ENCODE data around the gene SLC9A9. TPM values are rescaled to one million over a fixed set of nuclear protein-coding genes. Genes with fewer than 3 reads are reported as not detected.

The SLC9A9 gene
- total and polyA plus RNA-seq, 2 donors (not counting 1 experiment from before 2014, with no cell fraction given) = 14.3 to 74.0 TPM

- no peak for TF ChIP-seq EZH2 (IDR thresholded peaks at IDR 0.05; ENCODE audit: low read length, missing control alignments)
- no peak for TF ChIP-seq CTCF (conservative IDR thresholded peaks at IDR 0.05 in 1 of 2, IDR thresholded peaks at IDR 0.05 in 1 of 2; ENCODE audit: low read depth in 1 of 2, low read length in 2 of 2)
Measured at GRCh38 chr3:143455480-143455879, 392.8 kb downstream of the SLC9A9 start.

GRCh38 chr3:143450632-143451031, 397.6 kb downstream of the SLC9A9 start:
- no peaks in the 10 kb centered on the region for H3K4me1 ChIP-seq (ENCODE audit: control insufficient read depth, extremely low read depth, insufficient read depth, low read length)
- H3K9me3 ChIP-seq (ENCODE audit: control insufficient read depth, insufficient read depth, low read depth, low read length) = no peaks in the 10 kb centered on the region
- no peak overlapping the region for H2AFZ ChIP-seq (ENCODE audit: low read length)
- H3K27me3 ChIP-seq (ENCODE audit: control insufficient read depth, insufficient read depth, low read length) = no peaks in the 10 kb centered on the region
- no peak overlapping the region for H3K27ac ChIP-seq (ENCODE audit: insufficient read depth, low read length)
- H3K4me2 ChIP-seq (ENCODE audit: extremely low read depth, insufficient read depth, low read length) = no peak overlapping the region
- H3K4me3 ChIP-seq (replicated peaks in 1 of 4; ENCODE audit: control extremely low read depth in 1 of 4, insufficient read depth in 1 of 4, low read depth in 3 of 4, low read length in 4 of 4) = no peak overlapping the region
- no peaks in the 10 kb centered on the region for H4K20me1 ChIP-seq (ENCODE audit: control insufficient read depth, extremely low read depth, insufficient read depth, low read length)
- no peak for DNase-seq (ENCODE audit: low read depth in 2 of 2)
- no peak overlapping the region for H3K9ac ChIP-seq (ENCODE audit: insufficient read depth, low read length)
- no peaks in the 10 kb centered on the region for H3K79me2 ChIP-seq (ENCODE audit: control insufficient read depth, insufficient read depth, low read length)
- TF ChIP-seq EZH2 (IDR thresholded peaks at IDR 0.05; ENCODE audit: low read length, missing control alignments) = no peak
- no peak for TF ChIP-seq CTCF (conservative IDR thresholded peaks at IDR 0.05 in 1 of 2, IDR thresholded peaks at IDR 0.05 in 1 of 2; ENCODE audit: low read depth in 1 of 2, low read length in 2 of 2)
- no peaks in the 10 kb centered on the region for H3K36me3 ChIP-seq (ENCODE audit: control insufficient read depth, insufficient read depth, low read length)

More at GRCh38 chr3:143455480-143455879, 392.8 kb downstream of the SLC9A9 start:
- Histone ChIP-seq H3K79me2 (ENCODE audit: control insufficient read depth, insufficient read depth, low read length) (no peaks in the 10 kb centered on the region), H3K27me3 (ENCODE audit: control insufficient read depth, insufficient read depth, low read length) (no peaks in the 10 kb centered on the region), H3K9me3 (ENCODE audit: control insufficient read depth, insufficient read depth, low read depth, low read length) (no peaks in the 10 kb centered on the region), H3K4me1 (ENCODE audit: control insufficient read depth, extremely low read depth, insufficient read depth, low read length) (no peaks in the 10 kb centered on the region), H3K36me3 (ENCODE audit: control insufficient read depth, insufficient read depth, low read length) (no peaks in the 10 kb centered on the region), H3K27ac (ENCODE audit: insufficient read depth, low read length) (no peak overlapping the region), H3K4me3 (replicated peaks in 1 of 4; ENCODE audit: control extremely low read depth in 1 of 4, insufficient read depth in 1 of 4, low read depth in 3 of 4, low read length in 4 of 4) (no peak overlapping the region), H4K20me1 (ENCODE audit: control insufficient read depth, extremely low read depth, insufficient read depth, low read length) (no peaks in the 10 kb centered on the region), H3K9ac (ENCODE audit: insufficient read depth, low read length) (no peak overlapping the region), H3K4me2 (ENCODE audit: extremely low read depth, insufficient read depth, low read length) (no peak overlapping the region), H2AFZ (ENCODE audit: low read length) (no peak overlapping the region)
- no peak for DNase-seq (ENCODE audit: low read depth in 2 of 2)

- TF ChIP-seq EZH2 (IDR thresholded peaks at IDR 0.05; ENCODE audit: low read length, missing control alignments) (no peak), CTCF (conservative IDR thresholded peaks at IDR 0.05 in 1 of 2, IDR thresholded peaks at IDR 0.05 in 1 of 2; ENCODE audit: low read depth in 1 of 2, low read length in 2 of 2) (no peak)
Measured at GRCh38 chr3:143447491-143447890, 400.8 kb downstream of the SLC9A9 start.

More at GRCh38 chr3:143447491-143447890, 400.8 kb downstream of the SLC9A9 start:
- Histone ChIP-seq H3K9me3 (ENCODE audit: control insufficient read depth, insufficient read depth, low read depth, low read length) (no peaks in the 10 kb centered on the region), H2AFZ (ENCODE audit: low read length) (no peak overlapping the region), H3K79me2 (ENCODE audit: control insufficient read depth, insufficient read depth, low read length) (no peaks in the 10 kb centered on the region), H3K4me3 (replicated peaks in 1 of 4; ENCODE audit: control extremely low read depth in 1 of 4, insufficient read depth in 1 of 4, low read depth in 3 of 4, low read length in 4 of 4) (no peak overlapping the region), H4K20me1 (ENCODE audit: control insufficient read depth, extremely low read depth, insufficient read depth, low read length) (no peaks in the 10 kb centered on the region), H3K4me2 (ENCODE audit: extremely low read depth, insufficient read depth, low read length) (no peak overlapping the region), H3K27ac (ENCODE audit: insufficient read depth, low read length) (no peak overlapping the region), H3K4me1 (ENCODE audit: control insufficient read depth, extremely low read depth, insufficient read depth, low read length) (peaks cover 12% of the 10 kb centered on the region), H3K36me3 (ENCODE audit: control insufficient read depth, insufficient read depth, low read length) (no peaks in the 10 kb centered on the region), H3K27me3 (ENCODE audit: control insufficient read depth, insufficient read depth, low read length) (no peaks in the 10 kb centered on the region), H3K9ac (ENCODE audit: insufficient read depth, low read length) (no peak overlapping the region)
- no peak for DNase-seq (ENCODE audit: low read depth in 2 of 2)

Data from fibroblast of lung (primary cell).